Stimulated activated CD4-positive, alpha-beta T cell treated with anti-CD3 and anti-CD28 coated beads, Interleukin-1b, Interleukin-23, amount 100 ng/mL, for 4 hours (primary cell): ENCODE measurements around the gene ZNF652.
"Not testable (repeated sequence)": the region's sequence is repeated elsewhere in the genome, so short reads cannot be mapped to it uniquely, and the experiment has no call there.

ENCODE experiments used
- DNase-seq, 2 donors: peaks; one replicate each; pipeline ENCODE4 v3.0.0-alpha.2; 2020; ENCODE audit warnings: low read depth in 2 of 2

Gene ZNF652

GRCh38 chr17:49261540-49261939 is 100.5 kb downstream of the ZNF652 start:
- not testable (repeated sequence) for DNase-seq

- DNase-seq, result peak in 1 of 2 donors; percentile 33
Observed at GRCh38 chr17:49260817-49261291, 101.2 kb downstream of the ZNF652 start.

- peak; percentile 56 for DNase-seq
Observed at GRCh38 chr17:49260011-49260816, 101.8 kb downstream of the ZNF652 start.

GRCh38 chr17:49259663-49260010 is 102.4 kb downstream of the ZNF652 start:
- no peak for DNase-seq

GRCh38 chr17:49258394-49258793 is 103.7 kb downstream of the ZNF652 start:
- DNase-seq, result no peak

- no peak for DNase-seq
Observed at GRCh38 chr17:49255125-49255524, 106.9 kb downstream of the ZNF652 start.

- no peak for DNase-seq
Observed at GRCh38 chr17:49254066-49254465, 108.0 kb downstream of the ZNF652 start.

GRCh38 chr17:49252148-49252695 is 109.8 kb downstream of the ZNF652 start:
- no peak for DNase-seq

GRCh38 chr17:49249890-49250522 is 112.0 kb downstream of the ZNF652 start:
- DNase-seq, result no peak

GRCh38 chr17:49249292-49249794 is 112.7 kb downstream of the ZNF652 start:
- DNase-seq, result no peak

GRCh38 chr17:49247944-49248343 is 114.1 kb downstream of the ZNF652 start:
- DNase-seq, result no peak

GRCh38 chr17:49244839-49245238 is 117.2 kb downstream of the ZNF652 start:
- DNase-seq, result no peak
